ENCODE measurements around the gene BTBD16.

DNA sequence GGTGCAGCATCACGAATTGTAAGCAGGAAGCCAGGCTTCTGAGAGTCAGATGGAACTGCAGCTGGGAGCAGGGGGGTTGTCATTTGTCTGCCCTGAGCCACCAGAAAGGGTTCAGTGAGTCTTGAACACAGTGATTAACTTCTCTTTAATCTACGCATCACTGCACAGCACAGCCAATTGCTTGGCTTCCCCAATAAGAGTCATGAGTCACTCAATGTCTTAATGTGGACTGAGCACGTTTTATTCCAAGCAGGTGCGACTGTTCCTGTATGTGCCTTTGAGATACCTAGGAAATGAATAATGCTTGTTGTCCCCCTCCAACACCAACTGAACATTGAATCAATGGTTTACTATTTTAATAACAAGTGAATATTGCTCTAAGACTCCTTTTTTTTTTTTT is 77.4 kb downstream of the BTBD16 start:
- TF ChIP-seq RAD21 (IDR thresholded peaks at IDR 0.05; ENCODE audit: low read length) (no peak), CTCF (conservative IDR thresholded peaks at IDR 0.05; ENCODE audit: low read depth, low read length) (no peak), POLR2A (IDR thresholded peaks at IDR 0.05; ENCODE audit: low read depth, low read length) (no peak), MAZ (IDR thresholded peaks at IDR 0.05; ENCODE audit: borderline replicate concordance, low read depth, low read length) (no peak), RCOR1 (IDR thresholded peaks at IDR 0.05; ENCODE audit: insufficient replicate concordance, low read length) (no peak), MAFK (IDR thresholded peaks at IDR 0.05; ENCODE audit: low read depth, low read length) (no peak), CEBPB (IDR thresholded peaks at IDR 0.05; ENCODE audit: low read depth, low read length) (no peak), MXI1 (IDR thresholded peaks at IDR 0.05; ENCODE audit: borderline replicate concordance, low read depth, low read length) (no peak), BHLHE40 (IDR thresholded peaks at IDR 0.05; ENCODE audit: low read depth, low read length) (no peak), SMC3 (IDR thresholded peaks at IDR 0.05; ENCODE audit: low read depth, low read length) (no peak)

Measured in IMR-90 (cell line).